Stimulated activated CD4-positive, alpha-beta T cell treated with anti-CD3 and anti-CD28 coated beads, Interleukin-4, amount 100 ng/mL, for 4 hours (primary cell): ENCODE data around the gene TSPYL2.
A peak's percentile ranks its signal among the peaks of the same experiment; 100 is the strongest.

Experiments used
- DNase-seq, 2 experiments: peaks; one replicate each; pipeline ENCODE4 v3.0.0-alpha.2; 2020

Gene TSPYL2

GRCh38 chrX:53080628-53081580, 1.3 kb upstream of the TSPYL2 start:
- DNase-seq, result peak in 1 of 2 experiments; percentile 36

GRCh38 chrX:53082773-53083616, 828 bp downstream of the TSPYL2 start:
- DNase-seq, result no peak

- DNase-seq, result no peak
Observed at GRCh38 chrX:53084043-53084570, 1.9 kb downstream of the TSPYL2 start.

GRCh38 chrX:53084863-53085262, 2.7 kb downstream of the TSPYL2 start:
- DNase-seq, result no peak

GRCh38 chrX:53085661-53086229, 3.6 kb downstream of the TSPYL2 start:
- no peak for DNase-seq

- DNase-seq, result no peak
Observed at GRCh38 chrX:53086464-53086863, 4.3 kb downstream of the TSPYL2 start.

GRCh38 chrX:53087388-53087831, 5.2 kb downstream of the TSPYL2 start:
- no peak for DNase-seq

GRCh38 chrX:53088136-53088974, 6.2 kb downstream of the TSPYL2 start:
- peak; percentile 72 to 90 for DNase-seq

- DNase-seq, result peak in 1 of 2 experiments; percentile 28
Observed at GRCh38 chrX:53089224-53089842, 7.2 kb downstream of the TSPYL2 start.

- no peak for DNase-seq
Observed at GRCh38 chrX:53089925-53090324, 7.8 kb downstream of the TSPYL2 start.

GRCh38 chrX:53091354-53091753, 9.2 kb downstream of the TSPYL2 start:
- no peak for DNase-seq

- DNase-seq, result peak; percentile 67 to 74
Observed at GRCh38 chrX:53093177-53093655, 11.0 kb downstream of the TSPYL2 start.

- DNase-seq, result peak; percentile 58 to 75
Observed at GRCh38 chrX:53093748-53094581, 11.8 kb downstream of the TSPYL2 start, which contains the start of gene KANTR. KANTR (plus strand) TSS chrX:53094142; CDS start chrX:53124273, 30,131 bp downstream.

- no peak for DNase-seq
Observed at GRCh38 chrX:53094582-53094905, 12.4 kb downstream of the TSPYL2 start.

- DNase-seq, result no peak
Observed at GRCh38 chrX:53095796-53096195, 13.6 kb downstream of the TSPYL2 start.

GRCh38 chrX:53114864-53115549, 32.8 kb downstream of the TSPYL2 start:
- no peak for DNase-seq

- DNase-seq, result no peak
Observed at GRCh38 chrX:53115550-53115874, 33.3 kb downstream of the TSPYL2 start.

- no peak for DNase-seq
Observed at GRCh38 chrX:53116101-53116500, 33.9 kb downstream of the TSPYL2 start.

GRCh38 chrX:53122013-53122412, 39.8 kb downstream of the TSPYL2 start:
- no peak for DNase-seq

GRCh38 chrX:53125506-53125905, 43.3 kb downstream of the TSPYL2 start:
- no peak for DNase-seq
